H9 (cell line): ENCODE data around the gene UMAD1. TPM values are rescaled to one million over a fixed set of nuclear protein-coding genes. Genes with fewer than 3 reads are reported as not detected.

ENCODE experiments used
- DNase-seq: peaks from one replicate; pipeline ENCODE4 v3.0.0-alpha.2; 2017
- H2AFZ ChIP-seq: one replicate; pipeline ENCODE4 v1.6.1; 2013; ENCODE audit warnings: mild to moderate bottlenecking, low read length, control low read depth, moderate library complexity
- H2AK5ac ChIP-seq: 2 replicates; pipeline ENCODE4 v1.6.1; 2013; ENCODE audit warnings: low read length, control low read depth, mixed read lengths; ENCODE audit not compliant: insufficient read length
- H2BK120ac ChIP-seq: one replicate; pipeline ENCODE4 v1.6.1; 2013; ENCODE audit warnings: low read depth, mild to moderate bottlenecking, low read length, control low read depth, inconsistent platforms; ENCODE audit not compliant: poor library complexity, severe bottlenecking
- H2BK12ac ChIP-seq: 2 replicates; pipeline ENCODE4 v1.6.1; 2013; ENCODE audit warnings: low read length, control low read depth, mixed read lengths, low read depth; ENCODE audit not compliant: insufficient read length
- H2BK15ac ChIP-seq: 2 replicates; pipeline ENCODE4 v1.6.1; 2013; ENCODE audit warnings: low read depth, low read length, control low read depth
- H2BK20ac ChIP-seq: one replicate; pipeline ENCODE4 v1.6.1; 2013; ENCODE audit warnings: low read depth, mild to moderate bottlenecking, low read length, control low read depth, inconsistent platforms; ENCODE audit not compliant: poor library complexity, severe bottlenecking
- H2BK5ac ChIP-seq: 2 replicates; pipeline ENCODE4 v1.6.1; 2013; ENCODE audit warnings: low read length, control low read depth, mixed read lengths; ENCODE audit not compliant: insufficient read length
- H3K14ac ChIP-seq: 2 replicates; pipeline ENCODE4 v1.6.1; 2013; ENCODE audit warnings: low read length, control low read depth; ENCODE audit not compliant: insufficient read depth
- H3K18ac ChIP-seq: 2 replicates; pipeline ENCODE4 v1.6.1; 2013; ENCODE audit warnings: low read depth, mild to moderate bottlenecking, mixed read lengths, low read length, control low read depth; ENCODE audit not compliant: insufficient read length
- H3K23ac ChIP-seq: 2 replicates; pipeline ENCODE4 v1.6.1; 2013; ENCODE audit warnings: low read length, control low read depth, mixed read lengths, low read depth; ENCODE audit not compliant: insufficient read length
- H3K23me2 ChIP-seq: 2 replicates; pipeline ENCODE4 v1.6.1; 2013; ENCODE audit warnings: low read depth, mild to moderate bottlenecking, mixed read lengths, low read length, control low read depth; ENCODE audit not compliant: insufficient read length, poor library complexity, severe bottlenecking
- H3K27ac ChIP-seq: 2 replicates; pipeline ENCODE4 v1.5.1; 2013; ENCODE audit warnings: low read length, control low read depth, mixed read lengths, low read depth; ENCODE audit not compliant: insufficient read length
- H3K27me3 ChIP-seq: 2 replicates; pipeline ENCODE4 v1.6.1; 2013; ENCODE audit warnings: low read length, control low read depth, inconsistent platforms; ENCODE audit not compliant: insufficient read depth
- H3K4ac ChIP-seq: 2 replicates; pipeline ENCODE4 v1.6.1; 2013; ENCODE audit warnings: low read depth, mild to moderate bottlenecking, control low read depth, inconsistent platforms, low read length, moderate library complexity
- H3K4me1 ChIP-seq: 2 replicates; pipeline ENCODE4 v1.6.1; 2013; ENCODE audit warnings: low read length, control low read depth, inconsistent platforms; ENCODE audit not compliant: insufficient read depth
- H3K4me2 ChIP-seq: 2 replicates; pipeline ENCODE4 v1.6.1; 2013; ENCODE audit warnings: low read length, control low read depth, mixed read lengths; ENCODE audit not compliant: insufficient read length, insufficient read depth
- H3K56ac ChIP-seq: 2 replicates; pipeline ENCODE4 v1.6.1; 2013; ENCODE audit warnings: low read depth, mild to moderate bottlenecking, mixed read lengths, low read length, control low read depth; ENCODE audit not compliant: insufficient read length
- H3K79me1 ChIP-seq: 2 replicates; pipeline ENCODE4 v1.6.1; 2013; ENCODE audit warnings: low read depth, mild to moderate bottlenecking, moderate library complexity, low read length, control low read depth, inconsistent platforms; ENCODE audit not compliant: insufficient read depth, poor library complexity, severe bottlenecking
- H3K79me2 ChIP-seq: 2 replicates; pipeline ENCODE4 v1.6.1; 2013; ENCODE audit warnings: low read length, control low read depth, inconsistent platforms; ENCODE audit not compliant: insufficient read depth
- H3K9ac ChIP-seq: 2 replicates; pipeline ENCODE4 v1.6.1; 2013; ENCODE audit warnings: low read length, control low read depth, mixed read lengths; ENCODE audit not compliant: insufficient read length; ENCODE audit errors: extremely low read depth
- H3K9me3 ChIP-seq: one replicate; pipeline ENCODE4 v1.6.1; 2013; ENCODE audit warnings: low read depth, low read length, inconsistent platforms; ENCODE audit not compliant: control insufficient read depth
- H3T11ph ChIP-seq: one replicate; pipeline ENCODE4 v1.6.1; 2013; ENCODE audit warnings: mild to moderate bottlenecking, low read length, control low read depth, inconsistent platforms
- H4K20me1 ChIP-seq: one replicate; pipeline ENCODE4 v1.6.1; 2013; ENCODE audit not compliant: control insufficient read depth, insufficient read length, insufficient read depth
- H4K5ac ChIP-seq: 2 replicates; pipeline ENCODE4 v1.6.1; 2013; ENCODE audit warnings: low read depth, mild to moderate bottlenecking, mixed read lengths, low read length, control low read depth; ENCODE audit not compliant: insufficient read length
- H4K8ac ChIP-seq: replicated peaks from 2 replicates; pipeline ENCODE4 v1.6.1; 2013; ENCODE audit warnings: low read length, control low read depth, mixed read lengths, low read depth; ENCODE audit not compliant: insufficient read length
- H4K91ac ChIP-seq: 2 replicates; pipeline ENCODE4 v1.6.1; 2013; ENCODE audit warnings: low read depth, mild to moderate bottlenecking, moderate library complexity, mixed read lengths, low read length, control low read depth; ENCODE audit not compliant: insufficient read length
- H3K27ac Mint-ChIP-seq, 3 experiments: 2 replicates in 2 of 3; 3 replicates in 1 of 3; pipeline ENCODE4 v1.8.0; 2020 to 2021; ENCODE audit warnings: mixed read lengths in 3 of 3, mild to moderate bottlenecking in 1 of 3, moderate library complexity in 1 of 3
- H3K27me3 Mint-ChIP-seq: 2 replicates; pipeline ENCODE4 v1.8.0; 2021; ENCODE audit warnings: low read depth, mild to moderate bottlenecking, moderate library complexity, mixed read lengths
- H3K36me3 Mint-ChIP-seq, 3 experiments: 2 replicates in 2 of 3; 3 replicates in 1 of 3; pipeline ENCODE4 v1.8.0; 2020 to 2021; ENCODE audit warnings: low read depth in 3 of 3, mixed read lengths in 3 of 3; ENCODE audit not compliant: insufficient read depth in 1 of 3
- H3K4me1 Mint-ChIP-seq, 2 experiments: 2 replicates each; pipeline ENCODE4 v1.8.0; 2020; ENCODE audit warnings: mixed read lengths in 2 of 2
- H3K4me3 Mint-ChIP-seq, 2 experiments: 2 replicates in 1 of 2; 3 replicates in 1 of 2; pipeline ENCODE4 v1.8.0; 2020 to 2021; ENCODE audit warnings: mild to moderate bottlenecking in 2 of 2, mixed read lengths in 2 of 2, moderate library complexity in 1 of 2
- H3K9me3 Mint-ChIP-seq, 2 experiments: 2 replicates in 1 of 2; 3 replicates in 1 of 2; pipeline ENCODE4 v1.8.0; 2020; ENCODE audit warnings: mild to moderate bottlenecking in 2 of 2, mixed read lengths in 2 of 2, moderate library complexity in 1 of 2
- WGBS: extraction: QIAGEN DNeasy Blood & Tissue Kit; methylation state at CpG from one replicate; pipeline ENCODE4 v1.1.7; 2013; ENCODE audit warnings: missing lambda C conversion rate, low lambda C conversion rate, mixed read lengths; ENCODE audit not compliant: insufficient read length; ENCODE audit errors: extremely low coverage; 5-methylcytosine and 5-hydroxymethylcytosine counted together
- total RNA-seq: library from RNA; stranded (reverse); gene quantifications from 2 replicates; pipeline ENCODE4 v1.2.1, GENCODE V29; 2021
- TF ChIP-seq, protein P1 (sequence below): fragments of 200-600 bp; sonication (generic); conservative IDR thresholded peaks from 3 replicates; pipeline ENCODE4 v1.8.0; 2021; ENCODE audit warnings: antibody characterized with exemption, mild to moderate bottlenecking

The UMAD1 gene
- total RNA-seq, 1 experiment from 2014 or later = 8.9 TPM

DNA sequence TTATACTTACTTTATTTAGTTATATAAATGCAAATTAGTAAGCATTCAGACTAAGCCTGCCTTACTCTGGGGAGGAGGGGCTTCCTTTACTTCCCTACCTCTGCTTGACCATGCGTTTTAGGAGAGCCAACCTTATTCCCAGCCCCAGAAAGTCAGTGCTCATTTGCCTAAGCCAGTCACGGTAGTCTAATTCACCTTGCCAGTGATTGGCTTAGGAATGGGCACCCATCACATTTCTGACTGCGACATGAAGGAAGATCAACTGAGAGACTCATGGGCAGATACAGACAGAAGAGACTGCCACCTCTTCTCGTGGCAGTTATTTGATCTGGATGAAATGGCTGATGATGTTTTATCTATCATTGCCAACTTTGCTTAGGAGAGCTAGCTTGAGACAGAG is 48.4 kb downstream of the UMAD1 start:
- TF ChIP-seq, protein P1, sequence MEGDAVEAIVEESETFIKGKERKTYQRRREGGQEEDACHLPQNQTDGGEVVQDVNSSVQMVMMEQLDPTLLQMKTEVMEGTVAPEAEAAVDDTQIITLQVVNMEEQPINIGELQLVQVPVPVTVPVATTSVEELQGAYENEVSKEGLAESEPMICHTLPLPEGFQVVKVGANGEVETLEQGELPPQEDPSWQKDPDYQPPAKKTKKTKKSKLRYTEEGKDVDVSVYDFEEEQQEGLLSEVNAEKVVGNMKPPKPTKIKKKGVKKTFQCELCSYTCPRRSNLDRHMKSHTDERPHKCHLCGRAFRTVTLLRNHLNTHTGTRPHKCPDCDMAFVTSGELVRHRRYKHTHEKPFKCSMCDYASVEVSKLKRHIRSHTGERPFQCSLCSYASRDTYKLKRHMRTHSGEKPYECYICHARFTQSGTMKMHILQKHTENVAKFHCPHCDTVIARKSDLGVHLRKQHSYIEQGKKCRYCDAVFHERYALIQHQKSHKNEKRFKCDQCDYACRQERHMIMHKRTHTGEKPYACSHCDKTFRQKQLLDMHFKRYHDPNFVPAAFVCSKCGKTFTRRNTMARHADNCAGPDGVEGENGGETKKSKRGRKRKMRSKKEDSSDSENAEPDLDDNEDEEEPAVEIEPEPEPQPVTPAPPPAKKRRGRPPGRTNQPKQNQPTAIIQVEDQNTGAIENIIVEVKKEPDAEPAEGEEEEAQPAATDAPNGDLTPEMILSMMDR = no peak
- no peak overlapping the region for H2BK12ac ChIP-seq
- H2BK5ac ChIP-seq = no peak overlapping the region
- H3K4me2 ChIP-seq = no peak overlapping the region
- Mint-ChIP-seq H3K36me3 (no peaks in the 10 kb centered on the region), H3K9me3 (no peaks in the 10 kb centered on the region), H3K4me3 (no peak overlapping the region), H3K27ac (no peak overlapping the region), H3K4me1 (peaks cover 0 to 3% of the 10 kb centered on the region in 2 experiments; a peak in 1 of 4 replicates), H3K27me3 (no peaks in the 10 kb centered on the region)
- H4K91ac ChIP-seq = no peak overlapping the region
- H2BK15ac ChIP-seq = no peak overlapping the region
- H3K23me2 ChIP-seq = no peaks in the 10 kb centered on the region
- no peaks in the 10 kb centered on the region for H3K9me3 ChIP-seq
- H3K9ac ChIP-seq = no peak overlapping the region
- DNase-seq = no peak
- no peak overlapping the region for H3K23ac ChIP-seq
- no CpG with 5 or more reads among the region's 4 CpGs for WGBS
- no peak overlapping the region for H2BK120ac ChIP-seq
- H2AFZ ChIP-seq = no peak overlapping the region
- no peaks in the 10 kb centered on the region; the same call in 1 of the 2 replicates for H3K4me1 ChIP-seq
- no peaks in the 10 kb centered on the region for H3K79me1 ChIP-seq
- H4K8ac ChIP-seq = no peak overlapping the region
- H3K56ac ChIP-seq = no peak overlapping the region
- H3T11ph ChIP-seq = no peak overlapping the region
- no peak overlapping the region for H3K27ac ChIP-seq
- H2BK20ac ChIP-seq = no peak overlapping the region
- no peak overlapping the region for H4K5ac ChIP-seq
- no peak overlapping the region for H3K4ac ChIP-seq
- H3K79me2 ChIP-seq = no peaks in the 10 kb centered on the region
- no peak overlapping the region for H3K18ac ChIP-seq
- no peaks in the 10 kb centered on the region for H4K20me1 ChIP-seq
- H2AK5ac ChIP-seq = no peak overlapping the region
- H3K14ac ChIP-seq = no peak overlapping the region
- no peaks in the 10 kb centered on the region for H3K27me3 ChIP-seq
